Measurements from ENCODE around the gene PARD3. TPM values are rescaled to one million over a fixed set of nuclear protein-coding genes. Genes with fewer than 3 reads are reported as not detected.

PARD3 gene
- total and polyA plus RNA-seq, 2 donors (not counting 3 experiments of a cell fraction or from before 2014, with no cell fraction given): 7.3 to 24.1 TPM

- Histone ChIP-seq H4K20me1 (replicated peaks; ENCODE audit: control insufficient read depth, extremely low read depth, insufficient read depth, low read length) (no peaks in the 10 kb centered on the region), H3K9me3 (replicated peaks; ENCODE audit: control insufficient read depth, insufficient read depth, low read length) (no peaks in the 10 kb centered on the region), H3K4me1 (ENCODE audit: control insufficient read depth, extremely low read depth, insufficient read depth, low read length) (peaks cover 2% of the 10 kb centered on the region), H3K9ac (replicated peaks; ENCODE audit: extremely low read depth, insufficient read depth, low read length) (no peak overlapping the region), H3K27ac (ENCODE audit: insufficient read depth, low read depth, low read length) (no peak overlapping the region), H3K79me2 (ENCODE audit: control insufficient read depth, insufficient read depth, low read length) (no peaks in the 10 kb centered on the region), H3K4me3 (replicated peaks in 1 of 3; ENCODE audit: insufficient read depth in 1 of 3, low read depth in 1 of 3, low read length in 3 of 3) (no peak overlapping the region), H3K4me2 (ENCODE audit: insufficient read depth, low read length) (no peak overlapping the region), H3K27me3 (ENCODE audit: control insufficient read depth in 2 of 2, insufficient read depth in 2 of 2, low read length in 2 of 2) (no peaks in the 10 kb centered on the region), H3K36me3 (ENCODE audit: control insufficient read depth in 2 of 2, extremely low read depth in 1 of 2, insufficient read depth in 2 of 2, low read length in 2 of 2) (no peaks in the 10 kb centered on the region), H3K9me1 (replicated peaks; ENCODE audit: control insufficient read depth, extremely low read depth, insufficient read depth, low read length) (no peaks in the 10 kb centered on the region), H2AFZ (ENCODE audit: low read depth, low read length) (no peak overlapping the region)
- ChIA-PET CTCF (no interaction called here), POLR2A (no interaction called here)
- BruUV-seq (replicated peaks): no TSS peak
- FAIRE-seq: no peak
- intact Hi-C loops (cut with micrococcal nuclease): no loop called here
- DNase-seq (ENCODE audit: low read depth, low spot score): no peak
- dilution Hi-C loops (cut with MboI; ENCODE audit: extremely low pct_ligation_motif_present, low sequenced_read_pairs): no loop called here
- TF ChIP-seq POLR2AphosphoS5 (IDR thresholded peaks at IDR 0.05; ENCODE audit: insufficient read depth, low read depth, low read length): no peak
- TF ChIP-seq JUN (IDR thresholded peaks at IDR 0.05; ENCODE audit: borderline replicate concordance, insufficient read depth, insufficient read length, low read depth): no peak
- TF ChIP-seq FOS (IDR thresholded peaks at IDR 0.05; ENCODE audit: borderline replicate concordance, insufficient read depth, low read length): no peak
- no peak for TF ChIP-seq EZH2 (IDR thresholded peaks at IDR 0.05; ENCODE audit: borderline replicate concordance, low read depth, low read length, severe bottlenecking)
- TF ChIP-seq GATA2 (IDR thresholded peaks at IDR 0.05; ENCODE audit: insufficient read depth, insufficient read length, low read depth, low read length): no peak
- no peak for TF ChIP-seq MAX (IDR thresholded peaks at IDR 0.05; ENCODE audit: insufficient read depth, insufficient read length)
- TF ChIP-seq MYC (IDR thresholded peaks at IDR 0.05; ENCODE audit: low read depth, low read length): no peak
- TF ChIP-seq POLR2A (IDR thresholded peaks at IDR 0.05; ENCODE audit: low read depth, low read length): no peak
- TF ChIP-seq CTCF (IDR thresholded peaks at IDR 0.05; ENCODE audit: extremely low read depth in 1 of 2, insufficient read depth in 1 of 2, low read depth in 1 of 2, low read length in 2 of 2): no peak
Observed at GRCh38 chr10:34565934-34566333, 249.2 kb downstream of the PARD3 start.
